ENCODE measurements around the gene NDRG2. TPM values are rescaled to one million over a fixed set of nuclear protein-coding genes. Genes with fewer than 3 reads are reported as not detected.

Gene NDRG2
- 0.38 and 10.1 TPM in 2 replicates for total RNA-seq

DNA sequence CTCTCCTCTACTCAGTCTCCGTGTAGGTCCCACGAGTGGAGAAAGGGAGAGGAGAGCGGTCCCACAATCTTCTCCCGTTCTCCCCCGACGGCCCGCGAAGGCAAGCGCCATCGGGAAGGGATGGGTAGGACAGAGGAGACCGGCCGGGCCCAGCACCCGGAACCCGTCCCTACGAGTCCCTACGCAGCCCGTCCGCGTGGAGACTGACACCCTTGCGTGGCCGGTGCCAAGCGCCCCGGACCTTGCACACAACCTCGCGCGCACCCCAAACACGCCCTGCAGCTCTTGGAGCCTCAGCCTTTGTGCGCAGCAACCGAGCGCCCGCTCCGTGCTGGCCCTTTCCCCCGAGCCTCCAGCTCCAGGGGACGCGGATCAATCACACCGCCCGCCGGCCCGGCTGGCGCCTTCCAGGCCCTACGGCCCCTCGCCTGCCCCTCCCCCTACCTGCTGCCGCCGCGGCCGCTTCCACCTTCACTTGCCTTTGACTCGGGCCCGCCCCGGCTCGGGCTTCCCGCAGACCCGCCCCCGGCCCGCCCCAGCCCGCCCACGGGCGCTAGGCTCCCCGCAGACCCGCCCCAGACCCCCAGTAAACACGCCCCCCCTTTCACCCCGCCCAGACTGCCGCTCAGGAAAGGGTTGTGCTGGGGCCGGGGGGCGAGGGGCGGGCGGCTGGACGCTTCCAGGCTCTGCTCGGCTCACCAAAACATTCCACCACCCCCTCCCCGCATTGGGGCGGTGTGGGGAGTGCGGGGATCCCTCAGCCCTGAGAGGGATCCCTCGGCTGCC is at the start of gene NDRG2:
Gene NDRG2, minus strand, starts transcription at position 477 of the 786 bp plus-strand sequence. CDS start 1,746 bp downstream, outside the sequence.

DNA sequence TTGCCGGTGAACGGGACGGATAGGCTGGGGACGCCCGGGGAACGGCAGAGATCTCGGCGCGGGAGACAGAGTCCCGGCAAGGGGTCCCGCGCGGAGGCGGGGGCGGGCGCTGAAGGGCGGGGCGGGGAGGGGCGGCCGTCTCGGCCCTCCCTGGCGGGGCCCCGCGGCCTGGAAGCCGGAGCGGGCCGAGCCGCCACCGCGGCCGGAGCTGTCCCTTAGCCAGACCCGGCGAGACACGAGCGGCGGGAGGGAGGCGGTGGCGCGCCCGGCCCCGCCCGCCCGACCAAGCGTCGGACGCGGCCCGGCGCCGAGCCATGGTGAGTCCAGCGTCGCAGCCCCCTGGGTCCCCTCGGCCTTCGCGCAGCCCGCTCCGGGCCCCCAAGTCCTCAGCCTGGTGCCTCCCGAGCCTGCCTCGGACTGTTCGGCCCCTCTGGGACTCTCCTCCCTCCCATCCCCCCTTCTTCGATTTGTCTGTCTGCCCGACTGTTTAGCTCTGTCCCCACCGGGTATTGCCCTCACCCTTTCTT is 45.3 kb upstream of the NDRG2 start, which contains the start of gene ARHGEF40:
Gene ARHGEF40, plus strand, starts transcription at position 222 of the 527 bp plus-strand sequence. Its CDS starts 93 bp downstream, at position 315.

DNA sequence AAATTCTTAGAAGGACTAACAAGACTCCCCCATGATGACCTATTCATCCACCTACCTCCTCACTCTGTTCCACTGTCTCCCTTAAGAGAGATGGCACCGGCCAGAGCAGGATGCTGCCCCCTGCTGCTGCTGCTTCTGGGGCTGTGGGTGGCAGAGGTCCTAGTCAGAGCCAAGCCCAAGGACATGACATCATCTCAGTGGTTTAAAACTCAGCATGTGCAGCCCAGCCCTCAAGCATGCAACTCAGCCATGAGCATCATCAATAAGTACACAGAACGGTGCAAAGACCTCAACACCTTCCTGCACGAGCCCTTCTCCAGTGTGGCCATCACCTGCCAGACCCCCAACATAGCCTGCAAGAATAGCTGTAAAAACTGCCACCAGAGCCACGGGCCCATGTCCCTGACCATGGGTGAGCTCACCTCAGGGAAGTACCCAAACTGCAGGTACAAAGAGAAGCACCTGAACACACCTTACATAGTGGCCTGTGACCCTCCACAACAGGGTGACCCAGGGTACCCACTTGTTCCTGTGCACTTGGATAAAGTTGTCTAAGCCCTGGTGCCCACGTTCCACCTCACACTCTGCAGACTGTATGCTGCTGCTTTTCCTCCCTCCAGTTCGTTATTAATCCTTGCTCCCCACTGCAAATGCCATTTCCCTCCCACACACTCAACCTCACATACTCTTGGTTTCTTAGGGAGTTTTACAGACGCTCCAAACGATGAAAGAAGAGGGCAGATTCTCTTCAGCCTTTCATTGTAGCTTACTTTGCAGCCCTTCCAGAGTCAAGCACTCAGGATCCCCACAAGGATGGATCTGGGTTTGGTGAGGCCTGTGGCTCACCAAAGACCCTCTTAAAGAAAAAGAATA is 33.2 kb upstream of the NDRG2 start, which contains the start of gene RNASE8:
Gene RNASE8, plus strand, starts transcription at position 20 of the 873 bp plus-strand sequence. Its CDS starts 71 bp downstream, at position 91.

DNA sequence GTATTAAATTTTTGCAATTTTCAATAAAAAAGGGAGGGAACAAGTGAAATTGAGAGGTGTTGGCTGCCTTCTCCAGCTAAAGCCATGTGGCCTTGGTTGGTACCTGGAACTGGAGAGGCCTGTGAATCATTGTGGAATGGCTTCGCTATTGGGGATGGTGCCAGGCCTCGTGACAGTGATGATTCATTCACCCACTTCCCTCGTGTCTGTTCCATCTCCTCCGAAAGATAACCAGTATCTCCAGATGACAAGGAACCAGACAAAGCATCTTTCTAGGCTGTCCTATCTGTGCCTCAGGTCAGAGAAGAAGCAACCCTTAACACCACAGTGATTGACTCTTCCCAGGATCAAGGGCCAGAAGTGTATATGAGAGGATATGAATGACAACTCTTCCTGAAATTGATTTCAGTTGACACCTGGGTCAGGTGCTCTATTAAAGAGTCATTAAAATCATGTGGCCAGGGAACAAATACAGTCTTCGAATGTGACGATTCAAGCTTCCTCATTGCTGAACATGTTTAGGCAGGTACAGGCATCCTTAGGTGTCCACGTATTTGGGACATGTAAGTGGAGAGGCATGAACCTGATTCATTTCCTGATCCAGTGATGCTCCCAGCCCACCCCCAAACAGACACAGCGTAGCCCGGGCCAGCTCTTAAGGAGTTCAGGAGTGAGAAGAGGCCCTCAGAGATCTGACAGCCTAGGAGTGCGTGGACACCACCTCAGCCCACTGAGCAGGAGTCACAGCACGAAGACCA is 17.0 kb upstream of the NDRG2 start, which contains the start of gene RNASE7:
Gene RNASE7, plus strand, starts transcription at position 687 of the 758 bp plus-strand sequence. CDS start 631 bp downstream, outside the sequence.

DNA sequence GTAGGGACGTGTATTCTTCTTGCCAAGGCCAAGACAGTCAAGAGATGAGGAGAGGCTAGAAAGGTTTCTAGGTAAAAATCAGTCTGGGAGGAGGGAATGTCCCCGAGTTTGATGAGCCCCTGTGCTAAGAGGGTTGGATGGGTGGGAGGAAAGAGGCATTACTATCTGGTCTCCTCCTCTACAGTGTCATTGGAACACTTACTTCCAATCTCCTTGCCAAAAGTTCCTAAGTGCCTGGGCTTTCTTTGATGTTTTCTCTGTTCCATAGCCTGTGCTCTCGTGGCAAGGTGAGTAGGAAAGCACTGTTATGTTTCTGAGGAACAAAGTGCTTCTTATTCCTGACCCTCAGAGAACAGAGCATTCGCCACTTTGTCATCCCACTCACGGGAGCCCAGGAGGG is 9.8 kb upstream of the NDRG2 start, which contains the start of gene RNASE13:
Gene RNASE13, minus strand, starts transcription at position 101 of the 400 bp plus-strand sequence. CDS start 519 bp downstream, outside the sequence.

DNA sequence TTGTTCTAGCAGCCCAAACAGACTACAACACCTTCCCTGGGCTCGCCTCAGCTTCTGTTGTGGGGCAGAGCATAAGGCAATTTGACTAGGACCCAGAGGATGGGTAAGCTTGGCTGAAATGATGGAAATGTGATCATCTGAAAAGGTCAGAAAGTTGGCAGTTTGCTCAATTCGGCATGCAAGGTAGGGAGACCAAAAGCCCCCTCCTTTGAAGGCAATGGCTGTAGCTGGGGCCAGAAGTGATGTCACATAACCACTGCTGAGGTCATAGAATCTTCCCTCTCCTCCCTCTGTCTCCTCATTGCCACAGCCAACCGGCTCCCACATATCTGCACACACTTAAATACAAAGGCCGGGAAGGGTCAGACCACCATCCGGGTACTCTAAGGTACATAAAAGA is 5.1 kb upstream of the NDRG2 start, which contains the start of gene TPPP2:
Gene TPPP2, plus strand, starts transcription at position 301 of the 400 bp plus-strand sequence. CDS start 365 bp downstream, outside the sequence.

DNA sequence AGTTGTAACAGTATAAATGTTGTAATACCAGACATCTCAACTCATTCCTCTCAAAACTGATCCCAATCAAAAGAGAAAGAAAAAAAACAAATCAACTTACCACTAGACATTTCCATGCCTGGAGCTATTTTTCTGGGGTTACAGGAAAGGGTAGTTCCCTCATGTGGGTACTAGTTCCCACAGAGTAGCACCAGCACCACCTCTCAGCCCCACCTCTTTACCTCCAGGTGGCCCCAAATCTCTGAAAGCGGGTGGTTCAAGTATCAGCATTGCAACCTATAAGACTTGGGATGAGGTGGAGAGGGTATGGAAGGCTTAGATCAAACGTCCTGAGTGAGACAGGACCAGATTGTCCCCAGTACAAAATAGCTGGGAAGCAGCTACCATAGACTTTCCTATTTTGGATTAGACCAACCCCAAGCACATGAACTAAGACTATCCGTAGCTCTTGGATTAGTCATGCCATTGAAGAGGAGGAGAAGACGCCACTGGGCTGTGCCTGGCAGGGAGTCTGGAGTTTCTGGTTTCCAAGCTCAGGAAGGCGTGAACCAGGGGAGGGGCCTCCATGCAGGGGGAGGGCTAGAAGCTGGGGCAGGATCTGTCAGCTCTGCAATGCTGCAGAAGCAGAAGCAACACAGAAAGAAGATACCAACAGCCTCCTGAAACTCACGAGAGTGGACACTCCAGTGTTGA is 26.0 kb downstream of the NDRG2 start, which contains the start of gene SLC39A2:
Gene SLC39A2, plus strand, starts transcription at position 620 of the 693 bp plus-strand sequence. CDS start 154 bp downstream, outside the sequence.

DNA sequence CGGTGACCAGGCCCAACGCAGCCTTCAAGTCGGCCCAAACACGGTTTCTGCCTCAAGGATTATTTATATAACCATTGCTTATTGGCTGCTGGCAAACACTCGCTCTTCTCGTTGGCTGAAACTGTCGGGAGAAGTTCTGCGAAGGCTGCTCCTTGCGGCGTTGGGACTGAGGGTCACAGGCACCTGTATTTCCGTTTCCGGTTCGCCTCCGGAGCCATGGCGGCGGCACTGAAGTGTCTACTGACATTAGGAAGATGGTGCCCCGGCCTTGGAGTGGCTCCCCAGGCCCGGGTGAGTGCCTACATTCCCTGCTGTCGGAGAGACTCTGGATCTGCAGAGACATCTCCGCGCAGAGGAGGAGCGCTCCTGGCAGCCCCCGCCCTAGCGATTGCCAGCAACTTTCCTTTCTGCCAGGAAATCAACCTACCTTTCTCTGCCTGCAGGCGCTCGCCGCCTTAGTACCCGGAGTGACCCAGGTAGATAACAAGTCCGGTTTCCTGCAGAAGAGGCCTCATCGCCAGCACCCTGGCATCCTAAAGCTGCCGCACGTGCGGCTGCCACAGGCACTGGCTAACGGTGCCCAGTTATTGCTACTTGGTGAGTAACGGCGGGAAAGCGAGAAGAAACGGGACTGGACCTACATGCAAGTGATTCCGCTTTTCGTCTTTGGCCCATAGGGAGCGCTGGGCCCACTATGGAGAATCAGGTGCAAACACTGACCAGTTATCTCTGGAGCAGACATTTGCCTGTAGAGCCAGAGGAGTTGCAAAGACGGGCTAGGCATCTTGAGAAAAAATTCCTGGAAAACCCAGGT is 34.9 kb downstream of the NDRG2 start, which contains the start of gene METTL17:
Gene METTL17, plus strand, starts transcription at position 194 of the 814 bp plus-strand sequence. Its CDS starts 23 bp downstream, at position 217.

Other genes starting within 250 kb of the NDRG2 start
- gene RNASE6, start 243.8 kb downstream of the NDRG2 start, total RNA-seq = not detected in 2 replicates
- 0.96 and 5.4 TPM in 2 replicates for gene RNASE1, start 222.2 kb downstream of the NDRG2 start, total RNA-seq
- not detected in 2 replicates for gene RNASE3, start 133.7 kb downstream of the NDRG2 start, total RNA-seq
- not detected in 2 replicates for gene RNASE2, start 69.6 kb downstream of the NDRG2 start, total RNA-seq
- gene METTL17, start 35.1 kb downstream of the NDRG2 start, total RNA-seq = 38.3 and 44.0 TPM in 2 replicates
- gene SLC39A2, start 25.8 kb downstream of the NDRG2 start, total RNA-seq = 0.28 TPM in 1 of 2 replicates, not detected in the other
- not detected in 2 replicates for gene TPPP2, start 5.2 kb upstream of the NDRG2 start, total RNA-seq
- gene RNASE13, start 9.7 kb upstream of the NDRG2 start, total RNA-seq = not detected in 2 replicates
- gene RNASE7, start 17.3 kb upstream of the NDRG2 start, total RNA-seq = not detected in 2 replicates
- not detected in 2 replicates for gene RNASE8, start 32.8 kb upstream of the NDRG2 start, total RNA-seq
- gene ARHGEF40, start 45.2 kb upstream of the NDRG2 start, total RNA-seq = 30.3 and 43.7 TPM in 2 replicates
- 0.58 and 4.8 TPM in 2 replicates for gene ZNF219, start 73.6 kb upstream of the NDRG2 start, total RNA-seq
- not detected in 2 replicates for gene TMEM253, start 76.0 kb upstream of the NDRG2 start, total RNA-seq
- not detected in 2 replicates for gene OR5AU1, start 131.0 kb upstream of the NDRG2 start, total RNA-seq
- gene HNRNPC, start 244.4 kb upstream of the NDRG2 start, total RNA-seq = 696 and 811 TPM in 2 replicates

Data from regular cardiac myocyte (primary cell).